GM12874 (cell line): ENCODE results near the gene SHISA9.

ENCODE experiments used
- CTCF ChIP-seq: IDR thresholded peaks from 2 replicates; pipeline ENCODE4 v1.5.1; 2011; ENCODE audit warnings: low read depth, mild to moderate bottlenecking, control low read depth, low read length, moderate library complexity; ENCODE audit not compliant: insufficient read depth

SHISA9 gene

GRCh38 chr16:12881740-12882139 is 19.7 kb upstream of the SHISA9 start:
- no peak for TF ChIP-seq CTCF

GRCh38 chr16:12885742-12886141 is 15.7 kb upstream of the SHISA9 start:
- no peak for TF ChIP-seq CTCF

GRCh38 chr16:12891836-12892235 is 9.6 kb upstream of the SHISA9 start:
- TF ChIP-seq CTCF, result no peak

DNA sequence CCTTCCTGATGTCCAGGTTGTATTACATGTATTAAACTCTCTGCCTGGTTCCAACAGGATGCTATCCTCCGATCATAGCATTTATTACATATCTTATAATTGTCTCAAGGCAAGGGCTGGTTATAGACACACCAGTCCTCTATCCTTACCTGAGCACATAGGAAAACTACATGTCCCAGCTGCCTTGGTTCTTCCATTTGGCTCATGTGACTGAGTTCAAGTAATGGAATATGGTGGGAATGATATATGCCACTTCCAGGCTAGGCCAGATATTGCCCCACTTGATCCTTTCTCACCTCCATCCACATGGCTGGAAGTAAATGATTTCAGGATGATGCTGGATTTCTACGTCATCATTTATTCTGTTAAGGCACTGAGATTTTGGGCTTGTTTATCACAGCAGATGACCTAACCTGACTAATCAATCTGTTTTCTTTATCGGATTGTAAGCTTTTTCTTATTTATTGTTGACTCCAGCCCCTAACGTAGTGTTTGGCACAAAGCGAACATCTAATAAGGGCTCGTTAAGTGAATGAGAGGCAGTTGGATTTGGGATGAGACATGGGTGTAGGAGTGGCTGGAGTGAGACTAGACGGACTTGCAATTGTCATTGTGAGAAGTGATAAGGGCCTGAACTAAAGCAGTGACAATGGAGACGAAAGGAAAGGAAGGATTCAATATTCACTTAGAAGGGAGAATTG is 8.2 kb upstream of the SHISA9 start:
- no peak for TF ChIP-seq CTCF

GRCh38 chr16:12896562-12896961 is 4.8 kb upstream of the SHISA9 start:
- TF ChIP-seq CTCF, result peak; percentile 50; the same call in 1 of the 2 replicates

DNA sequence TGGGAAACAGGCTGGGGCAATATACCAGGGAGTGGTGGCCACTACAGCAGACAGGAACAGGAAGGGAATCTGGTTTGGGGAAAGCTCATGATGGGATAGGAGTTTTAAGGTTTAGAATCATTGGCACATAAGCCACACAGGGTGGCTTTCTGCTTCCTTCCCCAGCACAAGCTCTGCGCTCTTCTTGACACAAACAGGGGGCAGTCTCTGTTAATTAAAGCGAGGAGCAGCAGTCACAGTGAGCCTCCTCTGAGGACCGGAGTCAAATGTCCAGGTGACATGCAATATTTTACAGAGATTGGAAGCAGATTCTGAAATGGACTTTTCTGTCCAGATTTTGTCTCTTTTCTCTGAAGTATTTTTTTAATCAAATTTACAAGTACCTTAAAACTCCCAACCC is 2.8 kb upstream of the SHISA9 start:
- TF ChIP-seq CTCF, result no peak

DNA sequence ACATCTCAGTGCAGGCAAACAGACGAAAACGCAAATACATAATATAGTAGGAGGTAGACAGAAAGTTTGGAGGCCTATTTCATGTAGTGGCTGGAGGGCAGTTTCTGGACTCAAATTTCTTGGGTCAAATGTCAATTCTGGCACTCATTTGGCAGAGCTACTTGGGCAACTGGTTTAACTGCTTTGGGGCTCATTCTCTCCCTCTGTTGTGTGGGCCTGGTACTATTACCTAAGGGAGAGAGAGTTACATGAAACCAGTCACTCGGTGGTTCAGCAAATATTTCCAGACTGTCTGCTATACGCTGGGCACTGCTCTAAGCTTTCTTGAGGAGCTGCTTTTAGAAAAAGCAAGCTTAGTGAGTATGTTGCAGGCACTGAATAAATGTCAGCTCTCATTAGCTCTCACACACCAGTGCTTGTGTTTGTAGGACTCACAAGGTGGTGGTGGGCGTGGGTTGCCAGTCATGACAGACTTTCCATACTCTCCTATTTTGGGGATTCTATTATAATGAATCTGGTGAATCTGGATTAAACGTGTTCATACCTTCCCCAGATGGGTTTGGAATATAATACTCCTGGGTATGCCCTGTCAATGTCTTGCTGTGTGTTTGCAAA is 1.8 kb upstream of the SHISA9 start:
- no peak for TF ChIP-seq CTCF
